HG03097 (cell line): ENCODE data around the gene OTOG.

Source experiments
- ATAC-seq: cut with Tn5 transposase; IDR thresholded peaks from one replicate; pipeline ENCODE4 v1.9.1; 2021; ENCODE audit not compliant: unreplicated experiment, low FRiP score

OTOG gene

GRCh38 chr11:17642980-17643379 lies 95.9 kb downstream of the OTOG start:
- no peak for ATAC-seq

GRCh38 chr11:17643506-17644405 lies 96.7 kb downstream of the OTOG start:
- ATAC-seq, result no peak

- no peak for ATAC-seq
Measured at GRCh38 chr11:17645190-17645970, 98.3 kb downstream of the OTOG start.

- no peak for ATAC-seq
Measured at GRCh38 chr11:17646451-17647145, 99.5 kb downstream of the OTOG start.

GRCh38 chr11:17648528-17648927 lies 101.5 kb downstream of the OTOG start:
- no peak for ATAC-seq

- ATAC-seq, result no peak
Measured at GRCh38 chr11:17649261-17649660, 102.2 kb downstream of the OTOG start.

- ATAC-seq, result no peak
Measured at GRCh38 chr11:17649696-17650095, 102.6 kb downstream of the OTOG start.

- no peak for ATAC-seq
Measured at GRCh38 chr11:17650127-17650911, 103.3 kb downstream of the OTOG start.

GRCh38 chr11:17651061-17651460 lies 104.0 kb downstream of the OTOG start:
- no peak for ATAC-seq

- ATAC-seq, result no peak
Measured at GRCh38 chr11:17651681-17652080, 104.6 kb downstream of the OTOG start.

GRCh38 chr11:17652556-17652955 lies 105.5 kb downstream of the OTOG start:
- ATAC-seq, result no peak

GRCh38 chr11:17653611-17654010 lies 106.6 kb downstream of the OTOG start:
- ATAC-seq, result no peak

GRCh38 chr11:17655682-17656081 lies 108.6 kb downstream of the OTOG start:
- ATAC-seq, result no peak

- ATAC-seq, result no peak
Measured at GRCh38 chr11:17658211-17658610, 111.2 kb downstream of the OTOG start.

- ATAC-seq, result no peak
Measured at GRCh38 chr11:17668166-17668565, 121.1 kb downstream of the OTOG start.

- ATAC-seq, result no peak
Measured at GRCh38 chr11:17672469-17672868, 125.4 kb downstream of the OTOG start.

- ATAC-seq, result no peak
Measured at GRCh38 chr11:17673951-17674350, 126.9 kb downstream of the OTOG start.

GRCh38 chr11:17682848-17683247 lies 135.8 kb downstream of the OTOG start:
- no peak for ATAC-seq

GRCh38 chr11:17683377-17684161 lies 136.5 kb downstream of the OTOG start:
- no peak for ATAC-seq

GRCh38 chr11:17684550-17684949 lies 137.5 kb downstream of the OTOG start:
- ATAC-seq, result no peak
